HG02642 (cell line): ENCODE measurements around the gene VAV3.
A peak's percentile ranks its signal among the peaks of the same experiment; 100 is the strongest.

Source experiments
- ATAC-seq: cut with Tn5 transposase; IDR thresholded peaks from one replicate; pipeline ENCODE4 v1.9.1; 2021; ENCODE audit warnings: mild to moderate bottlenecking; ENCODE audit not compliant: unreplicated experiment, poor library complexity

VAV3 gene

GRCh38 chr1:107551456-107551855, 413.5 kb downstream of the VAV3 start:
- no peak for ATAC-seq

- no peak for ATAC-seq
Observed at GRCh38 chr1:107550358-107550757, 414.6 kb downstream of the VAV3 start.

- ATAC-seq: no peak
Observed at GRCh38 chr1:107549152-107549810, 415.7 kb downstream of the VAV3 start.

GRCh38 chr1:107548276-107548675, 416.7 kb downstream of the VAV3 start:
- no peak for ATAC-seq

- ATAC-seq: no peak
Observed at GRCh38 chr1:107547363-107548155, 417.4 kb downstream of the VAV3 start.

- ATAC-seq: no peak
Observed at GRCh38 chr1:107546576-107546975, 418.4 kb downstream of the VAV3 start.

- ATAC-seq: no peak
Observed at GRCh38 chr1:107545879-107546278, 419.1 kb downstream of the VAV3 start.

- no peak for ATAC-seq
Observed at GRCh38 chr1:107545056-107545577, 419.9 kb downstream of the VAV3 start.

GRCh38 chr1:107544285-107544684, 420.7 kb downstream of the VAV3 start:
- ATAC-seq: no peak

GRCh38 chr1:107541412-107541811, 423.6 kb downstream of the VAV3 start:
- no peak for ATAC-seq

GRCh38 chr1:107538502-107538901, 426.5 kb downstream of the VAV3 start:
- ATAC-seq: no peak

- no peak for ATAC-seq
Observed at GRCh38 chr1:107536266-107536665, 428.7 kb downstream of the VAV3 start.

- ATAC-seq: peak; percentile 80
Observed at GRCh38 chr1:107535091-107535490, 429.9 kb downstream of the VAV3 start.

GRCh38 chr1:107534632-107535031, 430.3 kb downstream of the VAV3 start:
- ATAC-seq: no peak

GRCh38 chr1:107533436-107533835, 431.5 kb downstream of the VAV3 start:
- ATAC-seq: no peak

GRCh38 chr1:107532318-107532717, 432.7 kb downstream of the VAV3 start:
- no peak for ATAC-seq

- no peak for ATAC-seq
Observed at GRCh38 chr1:107531065-107531908, 433.7 kb downstream of the VAV3 start.

- ATAC-seq: no peak
Observed at GRCh38 chr1:107530543-107530942, 434.4 kb downstream of the VAV3 start.

GRCh38 chr1:107529511-107530149, 435.4 kb downstream of the VAV3 start:
- peak; percentile 98 for ATAC-seq

- ATAC-seq: no peak
Observed at GRCh38 chr1:107526524-107527198, 438.3 kb downstream of the VAV3 start.
